Activated T-cell treated with anti-CD3 and anti-CD28 coated beads for 24 hours (primary cell): ENCODE results near the gene SPAAR.
"Not testable (repeated sequence)": the region's sequence is repeated elsewhere in the genome, so short reads cannot be mapped to it uniquely, and the experiment has no call there.

Source experiments
- DNase-seq: peaks from one replicate; pipeline ENCODE4 v3.0.0-alpha.2; 2020; ENCODE audit warnings: low read depth

The SPAAR gene

DNA sequence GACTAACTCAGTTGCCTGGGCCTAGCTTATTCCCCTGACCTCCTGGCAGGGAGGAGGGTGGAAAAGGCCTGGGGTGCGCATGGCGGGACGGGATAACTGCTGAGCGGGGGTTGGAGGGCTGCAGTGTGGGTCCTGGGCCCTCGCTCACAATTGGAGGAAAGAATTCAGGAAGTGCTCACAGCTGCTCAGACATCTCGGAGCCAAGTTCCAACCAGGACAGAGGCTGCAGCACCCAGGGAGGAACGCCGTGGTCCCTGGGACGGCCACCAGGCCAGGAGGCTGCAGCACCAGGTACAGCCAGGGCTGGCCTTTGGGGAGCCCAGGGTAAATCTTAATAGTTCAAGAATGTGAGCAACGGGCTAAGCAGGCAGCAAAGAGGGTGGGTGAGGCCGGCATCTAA lies at the start of gene SPAAR:
Gene SPAAR (plus strand): TSS at position 217 of the 400 bp plus-strand sequence. CDS start 974 bp downstream, outside the sequence.
- DNase-seq: no peak

GRCh38 chr9:35859990-35860339 lies 49.3 kb upstream of the SPAAR start:
- no peak for DNase-seq

DNA sequence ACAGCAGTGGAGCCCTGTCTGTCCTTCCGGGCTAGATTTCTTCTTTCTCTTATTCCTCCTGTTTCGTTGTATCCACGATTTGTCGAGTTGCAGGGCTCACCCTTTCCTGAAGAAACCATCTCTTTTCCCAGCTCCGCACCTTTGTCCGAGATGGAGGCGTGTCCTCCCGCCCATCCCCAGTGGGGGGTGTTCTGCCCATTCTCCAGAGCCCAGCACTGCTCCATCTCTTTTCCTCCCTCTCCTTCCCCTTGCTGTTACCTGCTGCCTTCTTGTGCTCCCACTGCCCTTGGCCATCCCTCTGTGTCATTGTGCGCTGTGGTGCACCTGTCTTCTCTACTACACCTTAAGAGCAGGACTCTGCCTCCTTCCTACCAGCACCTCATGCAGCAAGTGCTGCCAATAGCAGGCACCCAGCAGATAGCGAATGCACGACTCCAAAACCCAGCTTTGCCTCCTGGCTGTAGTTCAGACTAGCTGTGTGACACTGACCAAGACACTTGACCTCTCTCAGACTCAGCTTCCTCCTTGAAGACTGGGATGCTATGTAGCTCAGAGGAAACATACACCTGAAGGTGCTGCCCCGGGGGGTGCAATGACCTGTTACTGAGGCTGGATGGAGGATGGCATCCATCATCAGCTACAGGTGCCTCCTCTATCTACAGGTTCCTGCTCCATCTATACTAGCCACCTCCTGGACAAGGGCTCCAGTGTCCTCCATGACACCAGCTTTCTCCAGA lies 48.0 kb upstream of the SPAAR start:
- DNase-seq: no peak

- no peak for DNase-seq
Observed at GRCh38 chr9:35862328-35862727, 47.0 kb upstream of the SPAAR start.

DNA sequence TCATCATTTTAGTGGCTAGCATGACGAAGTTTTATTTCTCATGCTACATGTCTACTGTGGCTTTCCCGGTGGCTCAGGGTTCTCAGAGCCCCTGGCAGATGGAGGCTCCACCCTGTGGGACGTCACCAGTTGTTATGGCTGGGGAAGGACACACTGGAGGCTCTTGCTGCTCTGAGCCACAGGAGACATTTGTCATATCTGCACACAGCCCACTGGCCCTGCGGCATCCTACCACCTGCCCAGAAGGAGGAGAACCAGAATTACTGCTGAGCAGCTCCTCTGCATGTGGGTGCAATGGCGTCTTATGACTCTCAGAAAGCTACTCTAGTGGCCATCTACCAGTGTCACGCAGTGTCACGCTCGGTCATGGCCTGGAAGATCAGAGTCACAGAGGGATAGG lies 45.7 kb upstream of the SPAAR start:
- DNase-seq: no peak

GRCh38 chr9:35864695-35865255 lies 44.5 kb upstream of the SPAAR start:
- no peak for DNase-seq

- no peak for DNase-seq
Observed at GRCh38 chr9:35867538-35867937, 41.8 kb upstream of the SPAAR start.

DNA sequence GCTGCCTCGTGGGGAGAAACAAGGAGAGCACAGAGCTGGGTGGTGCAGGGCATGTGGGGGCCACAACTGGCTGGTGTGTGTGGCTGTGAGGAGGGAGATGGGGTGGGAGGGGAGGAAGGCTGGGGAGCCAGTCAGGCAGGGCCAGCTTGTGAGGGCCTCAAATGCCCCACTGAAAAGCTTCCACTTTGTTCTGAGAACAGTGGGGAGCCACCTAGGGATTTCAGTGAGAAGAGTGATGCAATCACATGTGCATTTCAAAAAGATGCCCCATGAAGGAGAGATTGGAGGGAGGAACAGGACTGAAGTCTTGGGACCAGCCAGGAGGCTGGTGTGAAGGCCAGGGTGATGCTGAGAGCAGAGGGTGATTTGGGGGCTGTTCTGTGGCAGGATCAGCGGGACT lies 40.4 kb upstream of the SPAAR start:
- DNase-seq: no peak

- no peak for DNase-seq
Observed at GRCh38 chr9:35869621-35870216, 39.6 kb upstream of the SPAAR start.

- DNase-seq: no peak
Observed at GRCh38 chr9:35870351-35870923, 38.9 kb upstream of the SPAAR start, which contains the start of gene OR13J1. TSS of gene OR13J1 (minus strand) at chr9:35870401. CDS start at chr9:35870401, 0 bp downstream.

DNA sequence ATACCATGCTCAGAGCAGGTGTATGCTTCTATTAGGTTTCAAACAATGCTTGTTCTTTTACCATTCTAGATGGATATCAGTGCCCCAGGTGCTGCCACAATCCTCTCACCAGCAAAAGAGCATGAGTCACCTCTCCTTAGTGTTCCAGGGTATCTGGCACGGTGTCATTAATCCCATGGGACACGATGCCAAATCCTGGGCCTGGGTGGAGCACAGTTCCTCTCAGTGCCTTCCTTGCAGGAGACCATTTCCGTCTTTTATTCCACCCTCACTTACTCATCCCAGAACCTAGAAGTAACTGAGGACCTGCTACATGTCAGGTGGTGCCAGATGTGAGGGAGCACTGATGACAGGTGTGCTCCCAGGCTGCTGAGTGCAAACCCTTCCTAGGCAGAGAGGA lies 37.7 kb upstream of the SPAAR start:
- DNase-seq: no peak

- no peak for DNase-seq
Observed at GRCh38 chr9:35872505-35872904, 36.8 kb upstream of the SPAAR start.

GRCh38 chr9:35882263-35882848 lies 26.9 kb upstream of the SPAAR start:
- DNase-seq: peak; percentile 67

GRCh38 chr9:35882996-35883395 lies 26.3 kb upstream of the SPAAR start:
- no peak for DNase-seq

DNA sequence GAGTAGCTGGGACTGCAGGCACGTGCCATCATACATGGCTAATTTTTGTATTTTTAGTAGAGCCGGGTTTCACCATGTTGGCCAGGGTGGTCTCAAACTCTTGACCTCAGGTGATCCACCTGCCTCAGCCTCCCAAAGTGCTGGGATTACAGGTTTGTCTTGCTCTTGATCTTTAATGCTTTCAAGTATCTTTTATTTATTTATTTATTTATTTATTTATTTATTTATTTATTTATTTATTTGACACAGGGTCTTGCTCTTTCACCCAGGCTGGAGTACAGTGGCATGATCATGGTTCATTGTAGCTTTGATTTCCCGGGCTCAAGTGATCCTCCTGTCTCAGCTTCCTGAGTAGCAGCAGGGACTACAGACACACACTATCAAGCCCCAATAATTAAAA lies 24.4 kb upstream of the SPAAR start:
- not testable (repeated sequence) for DNase-seq

GRCh38 chr9:35891646-35892045 lies 17.6 kb upstream of the SPAAR start:
- no peak for DNase-seq

DNA sequence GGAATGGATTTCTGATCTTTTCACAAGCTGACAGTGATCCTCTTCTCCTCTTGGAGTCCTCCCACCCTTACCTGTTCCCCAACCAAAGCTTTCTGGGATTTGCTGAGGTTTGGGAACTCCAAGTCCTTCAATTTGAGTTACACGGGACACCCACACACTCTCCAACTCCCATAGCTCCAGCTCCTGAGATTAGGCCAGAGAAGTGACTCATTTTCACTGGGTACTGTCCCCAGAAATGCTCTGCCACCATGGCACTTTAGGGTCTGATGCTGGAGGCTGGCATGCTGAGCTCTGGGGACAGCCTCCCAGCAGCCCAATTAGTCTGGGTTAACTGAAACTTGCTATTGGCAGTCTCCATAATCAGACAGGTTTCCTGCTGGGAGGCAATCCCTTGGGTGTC lies 17.2 kb upstream of the SPAAR start:
- DNase-seq: no peak

GRCh38 chr9:35896570-35896969 lies 12.7 kb upstream of the SPAAR start:
- DNase-seq: no peak

DNA sequence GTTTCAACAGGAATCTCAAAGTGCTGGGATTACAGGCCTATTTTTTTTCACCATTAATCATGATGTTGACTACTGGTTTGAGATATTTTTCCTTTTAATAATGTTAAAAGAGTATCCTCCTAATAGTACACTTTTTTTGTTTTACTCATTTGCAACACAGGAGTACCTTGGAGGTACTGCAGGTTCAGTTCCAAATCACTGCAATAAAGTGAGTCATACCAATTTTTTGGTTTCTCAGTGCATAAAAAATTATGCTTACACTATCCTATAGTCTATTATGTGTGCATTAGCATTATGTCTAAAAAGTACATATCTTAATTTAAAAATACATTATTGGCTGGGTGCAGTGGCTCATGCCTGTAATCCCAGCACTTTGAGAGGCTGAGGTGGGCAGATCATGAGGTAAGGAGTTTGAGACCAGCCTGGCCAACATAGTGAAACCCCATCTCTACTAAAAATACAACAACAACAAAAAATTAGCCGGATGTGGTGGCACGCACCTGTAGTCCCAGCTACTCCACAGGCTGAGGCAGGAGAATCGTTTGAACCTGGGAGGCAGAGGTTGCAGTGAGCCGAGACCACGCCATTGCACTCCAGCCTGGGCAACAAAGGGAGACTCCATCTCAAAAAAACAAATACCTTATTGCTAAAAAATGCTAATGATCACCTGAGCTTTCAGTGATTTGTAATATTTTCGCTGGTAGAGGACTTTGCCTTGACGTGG lies 11.8 kb upstream of the SPAAR start:
- DNase-seq: not testable (repeated sequence)

DNA sequence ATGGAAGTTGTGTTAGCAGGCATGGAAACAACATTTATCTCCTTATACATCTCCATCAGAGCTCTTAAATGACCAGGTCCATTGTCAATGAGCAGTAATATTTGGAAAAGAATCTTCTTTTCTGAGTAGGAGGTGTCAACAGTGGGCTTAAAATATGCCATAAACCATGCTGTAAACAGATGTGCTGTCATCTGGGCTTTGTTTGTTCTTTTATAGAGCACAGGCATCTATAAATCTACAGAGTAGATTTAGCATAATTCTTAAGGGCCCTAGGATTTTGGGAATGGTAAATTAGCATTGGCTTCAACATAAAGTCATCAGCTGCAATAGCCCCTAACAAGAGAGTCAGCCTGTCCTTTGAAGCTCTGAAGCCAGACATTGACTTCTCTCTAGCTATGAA lies 11.0 kb upstream of the SPAAR start:
- no peak for DNase-seq

DNA sequence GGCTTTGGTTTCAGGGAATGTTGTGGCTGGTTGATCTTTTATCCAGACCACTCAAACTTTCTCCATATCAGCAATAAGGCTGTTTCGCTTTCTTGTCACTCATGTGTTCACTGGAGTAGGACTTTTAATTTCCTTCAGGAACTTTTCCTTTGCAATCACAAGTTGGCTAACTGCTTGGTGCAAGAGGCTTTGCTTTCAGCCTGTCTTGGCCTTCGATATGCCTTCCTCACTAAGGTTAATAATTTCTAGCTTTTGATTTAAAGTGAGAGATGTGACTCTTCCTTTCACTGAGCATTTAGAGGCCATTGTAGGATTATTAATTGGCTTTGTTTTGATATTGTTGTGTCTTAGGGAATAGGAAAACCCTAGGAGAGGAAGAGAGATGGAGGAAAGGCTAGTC lies 10.3 kb upstream of the SPAAR start:
- DNase-seq: no peak

- peak; percentile 38 for DNase-seq
Observed at GRCh38 chr9:35903049-35903448, 6.2 kb upstream of the SPAAR start.
